GM21717 (cell line): Measurements from ENCODE around the gene ACAD11.
A peak's percentile ranks its signal among the peaks of the same experiment; 100 is the strongest.

ENCODE experiments used
- ATAC-seq: cut with Tn5 transposase; IDR thresholded peaks from one replicate; pipeline ENCODE4 v1.9.1; 2021; ENCODE audit warnings: mild to moderate bottlenecking, moderate library complexity; ENCODE audit not compliant: unreplicated experiment

ACAD11 gene, protein sequence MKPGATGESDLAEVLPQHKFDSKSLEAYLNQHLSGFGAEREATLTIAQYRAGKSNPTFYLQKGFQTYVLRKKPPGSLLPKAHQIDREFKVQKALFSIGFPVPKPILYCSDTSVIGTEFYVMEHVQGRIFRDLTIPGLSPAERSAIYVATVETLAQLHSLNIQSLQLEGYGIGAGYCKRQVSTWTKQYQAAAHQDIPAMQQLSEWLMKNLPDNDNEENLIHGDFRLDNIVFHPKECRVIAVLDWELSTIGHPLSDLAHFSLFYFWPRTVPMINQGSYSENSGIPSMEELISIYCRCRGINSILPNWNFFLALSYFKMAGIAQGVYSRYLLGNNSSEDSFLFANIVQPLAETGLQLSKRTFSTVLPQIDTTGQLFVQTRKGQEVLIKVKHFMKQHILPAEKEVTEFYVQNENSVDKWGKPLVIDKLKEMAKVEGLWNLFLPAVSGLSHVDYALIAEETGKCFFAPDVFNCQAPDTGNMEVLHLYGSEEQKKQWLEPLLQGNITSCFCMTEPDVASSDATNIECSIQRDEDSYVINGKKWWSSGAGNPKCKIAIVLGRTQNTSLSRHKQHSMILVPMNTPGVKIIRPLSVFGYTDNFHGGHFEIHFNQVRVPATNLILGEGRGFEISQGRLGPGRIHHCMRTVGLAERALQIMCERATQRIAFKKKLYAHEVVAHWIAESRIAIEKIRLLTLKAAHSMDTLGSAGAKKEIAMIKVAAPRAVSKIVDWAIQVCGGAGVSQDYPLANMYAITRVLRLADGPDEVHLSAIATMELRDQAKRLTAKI

DNA sequence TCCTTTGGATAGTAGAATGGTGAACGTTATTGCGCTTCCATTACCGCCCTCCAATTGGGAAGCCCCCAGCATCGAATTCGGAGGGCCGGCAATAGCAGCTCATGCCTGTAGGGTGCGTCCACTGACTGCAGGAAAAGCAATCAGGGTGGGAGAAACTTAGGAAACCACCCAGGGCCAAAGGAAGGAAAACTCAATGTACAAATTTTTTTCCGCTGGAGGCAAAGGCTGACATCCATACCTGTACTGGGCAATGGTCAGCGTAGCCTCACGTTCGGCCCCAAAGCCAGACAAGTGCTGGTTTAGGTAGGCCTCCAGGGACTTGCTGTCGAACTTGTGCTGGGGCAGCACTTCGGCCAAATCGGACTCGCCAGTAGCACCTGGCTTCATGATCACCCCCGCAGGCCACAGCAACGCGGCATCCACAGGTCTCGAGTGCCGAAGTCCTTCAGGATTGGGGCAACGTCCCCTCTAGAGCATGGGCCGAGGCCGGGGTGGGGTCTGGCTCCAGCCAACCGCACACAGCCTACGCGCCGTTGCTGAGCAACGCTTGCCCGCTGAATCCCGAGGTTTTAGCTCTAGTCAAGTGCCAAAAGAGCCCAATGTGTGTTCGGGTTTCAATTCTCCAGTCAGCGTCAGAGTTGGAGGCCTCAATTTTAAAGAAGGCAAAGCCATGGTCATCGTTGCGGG lies at the start of gene ACAD11:
Gene ACAD11, minus strand, starts transcription at position 445 of the 687 bp plus-strand sequence. Its CDS starts 58 bp downstream, at position 387.
- ATAC-seq = peak; percentile 57

DNA sequence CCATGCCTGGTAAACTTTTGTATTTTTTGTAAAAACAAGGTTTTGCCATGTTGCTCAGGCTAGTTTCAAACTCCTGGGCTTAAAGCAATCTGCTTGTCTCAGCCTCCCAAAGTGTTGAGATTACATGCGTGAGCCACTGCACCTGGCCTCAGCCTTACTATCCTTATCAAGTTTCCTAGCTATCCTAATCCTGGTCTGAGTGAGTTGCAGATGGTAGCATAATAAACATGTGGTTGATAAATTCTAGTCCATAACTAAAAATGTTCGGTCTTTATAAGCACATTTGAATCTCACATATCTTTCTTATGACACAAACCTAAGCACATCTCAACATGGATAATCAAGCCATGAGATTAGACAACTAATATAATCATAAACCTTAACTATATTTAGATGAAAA lies 44.1 kb upstream of the ACAD11 start:
- no peak for ATAC-seq

DNA sequence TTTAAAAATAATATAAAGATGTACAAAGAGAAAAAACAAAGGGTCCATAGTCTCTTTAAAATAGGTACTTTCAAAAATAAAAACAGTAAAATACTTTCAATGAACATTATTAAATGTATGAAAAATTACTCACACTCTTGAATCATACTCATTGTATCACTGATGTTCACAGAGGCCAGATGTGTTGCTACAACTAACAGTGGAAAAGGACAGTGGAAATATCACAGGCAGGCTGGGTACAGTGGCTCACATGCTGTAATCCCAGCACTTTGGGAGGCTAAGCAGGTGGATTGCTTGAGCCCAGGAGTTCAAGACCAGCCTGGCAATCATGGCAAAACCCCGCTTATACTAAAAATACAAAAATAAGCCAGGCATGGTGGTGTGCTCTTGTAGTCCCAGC lies 35.8 kb upstream of the ACAD11 start:
- no peak for ATAC-seq

DNA sequence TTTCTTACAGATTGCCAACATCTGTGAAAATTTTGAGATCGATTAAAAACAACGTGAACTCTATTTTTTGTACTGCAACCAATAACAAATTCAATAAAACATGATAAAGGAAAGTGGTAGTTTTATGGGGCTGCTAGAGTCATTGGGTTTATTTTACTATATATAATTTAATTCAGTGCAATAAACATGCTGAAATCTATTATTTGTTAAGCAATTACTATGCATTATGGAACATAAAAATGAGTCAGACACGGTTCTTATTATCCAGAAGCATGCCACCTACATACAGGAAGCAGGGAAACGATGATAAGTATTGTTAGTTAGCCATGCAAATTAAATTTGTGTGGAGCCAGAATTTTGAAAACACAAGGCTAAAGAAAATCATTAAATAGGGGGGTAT lies 35.4 kb upstream of the ACAD11 start:
- no peak for ATAC-seq

DNA sequence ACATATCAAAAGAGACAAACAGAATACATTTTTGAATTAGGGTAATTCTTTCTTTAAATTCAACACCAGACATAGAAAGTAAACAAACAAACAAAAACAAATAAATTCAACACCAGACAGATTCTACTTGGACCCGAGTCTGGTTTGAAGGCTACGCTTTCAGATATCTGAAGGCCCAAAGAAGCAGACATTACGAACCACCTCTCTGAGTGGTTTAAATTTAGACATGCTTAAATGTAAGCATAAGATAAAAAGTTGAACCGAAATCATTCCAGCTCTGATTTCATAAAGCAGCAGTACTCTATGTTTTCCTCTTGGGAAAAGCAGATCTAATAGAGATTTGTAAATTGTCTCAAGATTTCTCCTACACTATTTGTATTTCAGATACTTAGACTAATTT lies 30.4 kb upstream of the ACAD11 start:
- no peak for ATAC-seq

DNA sequence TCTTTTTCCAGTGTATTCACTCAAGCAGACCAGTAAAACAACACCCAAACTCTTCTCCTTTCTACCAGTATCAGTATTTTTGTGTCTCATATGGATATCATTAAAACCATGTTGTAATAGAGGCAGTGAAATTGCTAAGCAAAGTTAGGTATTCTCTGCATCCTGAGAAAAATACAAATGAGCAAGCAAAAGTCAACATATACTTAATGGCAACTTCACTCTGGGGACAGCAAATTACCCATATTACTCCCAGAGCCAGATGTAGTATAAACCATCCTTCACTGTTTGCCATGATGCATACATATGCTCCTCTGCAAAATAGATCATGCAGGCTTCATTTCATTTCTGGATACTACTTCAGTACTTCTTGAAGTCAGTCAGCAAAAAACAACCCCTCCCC lies 22.6 kb upstream of the ACAD11 start:
- ATAC-seq = no peak

DNA sequence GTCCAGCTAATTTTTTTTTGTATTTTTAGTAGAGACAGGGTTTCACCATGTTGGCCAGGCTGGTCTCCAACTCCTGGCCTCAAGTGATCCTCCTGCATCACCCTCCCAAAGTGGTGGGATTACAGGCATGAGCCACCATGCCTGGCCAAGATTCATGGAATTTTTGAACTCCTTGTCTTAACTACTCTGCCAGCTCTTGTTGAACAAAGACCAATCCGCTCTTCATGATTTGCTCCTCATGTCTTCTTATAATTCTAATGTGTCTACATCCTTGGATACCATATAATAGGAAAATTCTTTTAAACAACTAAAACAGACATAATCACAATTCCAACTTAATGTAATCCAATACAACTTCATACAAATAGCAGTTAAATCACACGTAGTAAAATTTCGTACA lies 21.8 kb upstream of the ACAD11 start:
- no peak for ATAC-seq

DNA sequence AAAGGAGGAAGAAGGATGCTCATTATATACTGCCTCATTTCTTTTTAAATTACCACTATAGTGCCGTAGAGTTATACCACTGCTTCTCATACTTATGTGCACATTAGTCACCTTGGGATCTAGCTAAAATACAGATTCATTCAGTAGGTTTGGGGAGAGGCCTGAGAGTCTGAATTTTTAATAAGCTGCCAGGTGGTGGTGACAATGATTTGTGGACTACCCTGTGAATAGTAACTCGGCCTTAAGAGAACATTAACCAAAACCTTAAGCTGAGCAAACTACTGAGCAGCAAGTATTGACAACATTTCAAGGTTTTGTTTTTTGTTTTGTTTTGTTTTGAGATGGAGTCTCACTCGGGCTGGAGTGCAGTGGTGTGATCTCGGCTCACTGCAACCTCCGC lies 20.3 kb upstream of the ACAD11 start:
- no peak for ATAC-seq

DNA sequence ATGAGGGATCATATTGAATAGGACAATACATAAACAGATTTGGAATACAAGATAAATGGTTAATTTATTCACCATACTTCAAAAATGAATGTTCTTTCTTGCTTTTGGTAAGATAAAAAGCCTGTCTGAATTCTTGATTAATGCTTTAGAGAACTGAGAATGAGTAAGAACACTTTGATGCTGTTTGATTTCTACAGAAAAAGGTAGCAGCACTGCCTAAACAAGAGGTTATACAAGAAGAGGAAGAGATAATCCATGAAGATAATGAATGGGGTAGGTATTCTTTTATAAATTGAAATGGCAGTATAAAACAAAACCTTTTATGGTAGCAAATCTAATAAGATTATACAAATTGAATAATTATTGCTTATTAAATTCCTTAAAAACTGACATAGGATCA lies 15.8 kb upstream of the ACAD11 start:
- no peak for ATAC-seq

DNA sequence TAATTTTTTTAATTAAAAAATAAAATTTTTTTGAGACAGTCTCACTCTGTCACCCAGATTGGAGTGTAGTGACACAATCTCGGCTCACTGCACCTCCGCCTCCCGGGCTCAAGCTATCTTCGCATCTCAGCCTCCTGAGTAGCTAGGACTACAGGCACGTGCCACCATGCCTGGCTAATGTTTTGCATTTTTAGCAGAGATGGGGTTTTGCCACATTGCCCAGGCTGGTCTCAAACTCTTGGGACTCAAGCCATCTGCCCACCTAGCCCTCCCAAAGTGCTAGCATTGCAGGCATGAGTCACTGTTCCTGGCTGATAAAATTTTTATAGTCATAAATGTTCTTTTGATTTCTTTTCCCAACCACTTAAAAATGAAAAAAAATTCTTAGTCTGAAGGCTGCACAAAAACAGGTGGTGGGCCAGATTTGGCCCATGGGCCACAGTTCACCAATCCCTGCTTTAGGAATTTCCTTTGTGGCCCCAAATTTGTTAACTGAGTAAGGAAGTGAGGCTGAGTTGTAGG lies 9.7 kb upstream of the ACAD11 start:
- no peak for ATAC-seq

DNA sequence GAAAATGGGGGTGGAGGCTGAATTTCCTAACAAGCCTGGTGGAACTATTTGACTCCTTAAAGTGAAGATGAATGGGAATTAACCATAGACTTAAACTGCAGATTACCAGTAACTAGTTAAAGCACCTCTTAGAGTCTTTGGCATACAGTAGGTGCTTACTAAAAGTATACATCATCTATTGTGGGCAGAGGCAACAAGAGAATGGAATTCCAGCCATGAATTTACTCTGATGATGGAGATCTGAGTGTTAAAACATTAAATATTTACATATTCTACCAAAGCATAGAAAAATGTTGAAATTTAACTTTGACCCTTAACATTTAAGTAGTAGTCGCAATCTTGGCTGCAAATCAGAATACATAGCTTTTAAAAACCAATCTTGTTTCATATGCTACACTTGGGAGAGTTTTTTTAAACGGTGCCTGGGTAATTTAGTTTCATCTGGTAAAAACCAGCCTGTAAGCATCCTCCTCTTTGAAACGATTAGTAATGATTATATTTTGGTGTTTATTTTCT lies 5.7 kb upstream of the ACAD11 start:
- no peak for ATAC-seq

DNA sequence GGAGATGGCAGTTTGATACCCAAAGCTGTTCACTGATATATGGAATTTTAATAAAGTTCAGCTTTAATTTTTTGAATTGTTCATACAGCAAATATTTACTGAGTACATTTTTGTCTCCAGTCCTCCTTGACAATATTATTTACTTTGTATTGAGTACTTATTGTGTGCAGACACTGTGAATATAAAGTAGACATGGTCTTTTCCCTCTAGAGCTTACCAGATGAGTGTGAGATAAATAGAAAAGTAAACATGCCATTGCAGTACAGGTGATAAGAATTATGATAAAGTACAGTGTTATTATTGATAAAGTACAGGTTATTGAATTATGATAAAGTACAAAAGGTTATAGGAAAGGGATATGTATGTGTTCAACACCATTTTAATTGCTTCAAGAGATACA lies 2.6 kb upstream of the ACAD11 start:
- ATAC-seq = no peak

DNA sequence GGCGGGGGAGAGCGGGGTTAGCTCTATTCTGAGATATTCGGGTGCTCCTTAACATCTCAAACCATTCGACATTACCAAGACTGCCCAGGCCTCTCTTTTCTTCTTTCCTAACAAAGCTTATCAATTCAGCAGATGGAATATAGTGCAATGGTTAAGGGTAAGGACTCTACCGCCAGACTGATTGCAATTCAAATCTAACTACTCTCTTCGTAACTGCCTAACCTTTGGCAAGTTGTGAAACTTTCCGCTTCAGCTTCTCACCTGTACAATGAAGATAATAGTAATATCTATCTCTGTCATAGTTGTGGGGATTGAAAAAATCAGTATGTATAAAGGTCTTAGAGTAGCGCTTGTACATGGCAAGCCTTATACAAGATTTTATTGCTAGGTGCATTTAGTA lies 1.5 kb upstream of the ACAD11 start:
- ATAC-seq = no peak

DNA sequence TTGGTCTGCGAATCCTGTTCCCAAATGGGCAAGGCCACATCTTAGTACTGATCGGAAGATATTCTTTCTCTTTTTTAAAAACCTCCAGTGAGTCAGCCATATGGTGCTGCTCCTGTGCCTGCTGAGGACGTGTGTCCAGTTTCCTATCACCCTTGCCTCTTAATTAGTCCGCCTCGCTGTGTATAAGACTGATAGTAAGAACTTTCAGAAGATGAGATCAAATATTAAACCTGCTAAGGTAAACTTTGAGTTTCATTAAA lies 1.1 kb upstream of the ACAD11 start:
- ATAC-seq = no peak

DNA sequence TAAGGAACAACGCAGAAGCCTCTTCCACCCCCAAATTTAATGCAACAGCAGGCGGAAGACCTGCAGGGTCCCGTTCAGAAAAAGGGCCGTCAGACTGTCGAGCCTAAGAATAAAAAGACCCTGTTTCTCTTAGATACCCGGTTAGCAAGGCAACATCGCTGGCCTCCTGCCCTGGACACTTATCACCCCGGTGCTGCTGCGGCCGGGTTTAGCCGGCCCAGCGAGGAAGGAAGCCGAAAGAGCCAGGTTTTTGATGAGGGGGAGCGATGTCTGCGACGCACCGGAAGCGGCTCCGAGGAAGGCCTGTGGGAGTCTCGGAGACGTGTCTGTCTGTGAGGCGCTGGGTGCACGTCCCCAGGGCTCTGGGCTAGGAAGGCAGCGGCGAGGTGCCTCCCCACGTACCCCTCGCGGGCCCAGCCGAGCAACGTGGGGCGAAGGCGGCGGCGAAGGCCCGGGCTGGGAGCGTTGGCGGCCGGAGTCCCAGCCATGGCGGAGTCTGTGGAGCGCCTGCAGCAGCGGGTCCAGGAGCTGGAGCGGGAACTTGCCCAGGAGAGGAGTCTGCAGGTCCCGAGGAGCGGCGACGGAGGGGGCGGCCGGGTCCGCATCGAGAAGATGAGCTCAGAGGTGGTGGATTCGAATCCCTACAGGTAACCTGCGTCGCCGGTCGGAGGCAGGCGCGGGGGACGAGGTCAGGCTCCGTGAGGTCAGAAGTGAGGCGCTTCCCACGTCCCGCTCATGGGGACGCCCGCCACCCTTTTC lies 622 bp upstream of the ACAD11 start, which contains the start of gene UBA5:
Gene UBA5, plus strand, starts transcription at position 278 of the 759 bp plus-strand sequence. Its CDS starts 209 bp downstream, at position 487.
- ATAC-seq = peak; percentile 77

DNA sequence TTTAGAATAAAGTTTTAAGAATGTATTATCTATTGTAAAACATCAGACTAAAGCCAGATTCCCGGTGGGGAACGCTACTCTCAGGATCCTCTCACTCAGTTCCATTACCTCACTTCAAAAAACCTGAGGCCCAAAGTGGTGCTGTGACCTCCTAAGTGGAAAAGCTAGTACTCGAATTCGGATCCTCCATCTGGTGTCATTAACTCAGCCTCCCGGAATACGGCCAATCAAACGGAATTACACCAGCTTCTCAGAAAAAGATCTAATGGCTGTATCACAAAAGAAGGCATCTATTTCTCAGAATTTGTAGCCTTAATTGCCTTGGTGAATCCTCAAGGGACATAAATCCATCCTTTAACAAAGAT lies 627 bp downstream of the ACAD11 start:
- ATAC-seq = no peak

DNA sequence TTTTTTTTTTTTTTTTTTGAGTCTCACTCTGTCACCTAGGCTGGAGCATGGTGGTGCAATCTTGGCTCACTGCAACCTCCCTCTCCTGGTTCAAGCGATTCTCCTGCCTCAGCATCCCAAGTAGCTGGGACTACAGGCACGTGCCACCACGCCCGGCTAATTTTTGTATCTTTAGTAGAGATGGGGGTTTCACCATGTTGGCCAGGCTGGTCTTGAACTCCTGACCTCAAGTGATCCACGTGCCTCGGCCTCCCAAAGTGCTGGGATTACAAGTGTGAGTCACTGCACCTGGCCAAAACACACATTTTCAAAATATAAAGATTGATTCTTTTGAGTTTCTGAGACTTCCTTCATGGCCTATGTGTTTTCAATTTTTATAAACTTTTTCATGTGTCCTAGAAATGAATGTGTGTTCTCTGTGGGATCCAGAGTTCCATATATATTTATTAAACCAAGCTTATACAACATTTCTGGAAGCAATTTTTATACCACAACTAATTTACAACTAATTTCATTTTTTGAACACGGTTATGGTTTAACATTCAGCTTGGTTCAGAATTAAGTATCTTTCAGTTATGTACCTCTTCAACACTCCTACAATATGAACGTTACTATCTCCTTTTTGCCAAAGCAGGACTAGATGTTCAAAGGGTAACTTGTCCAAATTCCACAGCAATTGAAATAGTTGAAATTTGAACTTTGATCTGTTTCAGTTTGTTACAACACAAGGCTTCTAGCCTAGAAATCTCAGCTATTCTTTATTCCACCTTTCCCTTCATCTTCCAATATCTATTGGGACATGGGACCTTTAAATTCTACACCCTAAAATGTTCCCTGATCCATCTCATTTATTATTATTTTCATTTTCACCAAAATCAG lies 1.5 kb downstream of the ACAD11 start:
- no peak for ATAC-seq

DNA sequence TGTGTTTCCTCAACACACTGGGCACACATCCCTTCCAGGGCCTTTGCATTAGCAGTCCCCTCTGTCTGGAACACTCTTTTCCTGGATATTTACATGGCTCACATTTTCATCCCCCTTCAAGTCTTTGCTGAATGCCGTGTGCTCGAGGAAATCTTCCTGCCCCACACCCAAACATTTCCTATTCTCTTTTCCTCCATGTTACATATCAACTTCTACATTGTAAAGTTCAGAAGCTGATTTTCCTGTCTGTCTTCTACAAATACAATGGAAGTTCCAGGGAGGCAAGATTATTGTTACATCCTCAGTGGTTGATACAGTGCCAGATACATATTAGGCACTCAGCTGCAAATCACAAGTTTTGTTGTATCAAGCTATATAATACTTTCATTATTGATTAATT lies 4.1 kb downstream of the ACAD11 start:
- no peak for ATAC-seq

DNA sequence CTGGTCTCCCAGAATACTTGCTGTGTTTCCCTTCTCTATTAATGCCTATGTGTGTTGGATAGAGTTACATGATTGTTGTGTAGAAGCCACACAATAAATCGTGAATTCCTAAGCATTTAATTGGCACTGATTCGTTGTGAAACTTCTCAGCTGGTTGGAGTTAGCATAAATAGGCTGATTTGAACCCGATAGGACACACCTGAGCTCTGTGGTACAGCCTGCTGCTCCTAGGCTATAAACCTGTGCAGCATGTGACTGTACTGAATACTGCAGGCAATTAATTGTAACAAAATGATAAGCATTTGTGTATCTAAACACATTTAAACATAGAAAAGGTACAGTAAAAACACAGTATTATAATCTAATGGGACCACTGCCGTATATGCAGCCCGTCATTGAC lies 4.9 kb downstream of the ACAD11 start:
- ATAC-seq = no peak

DNA sequence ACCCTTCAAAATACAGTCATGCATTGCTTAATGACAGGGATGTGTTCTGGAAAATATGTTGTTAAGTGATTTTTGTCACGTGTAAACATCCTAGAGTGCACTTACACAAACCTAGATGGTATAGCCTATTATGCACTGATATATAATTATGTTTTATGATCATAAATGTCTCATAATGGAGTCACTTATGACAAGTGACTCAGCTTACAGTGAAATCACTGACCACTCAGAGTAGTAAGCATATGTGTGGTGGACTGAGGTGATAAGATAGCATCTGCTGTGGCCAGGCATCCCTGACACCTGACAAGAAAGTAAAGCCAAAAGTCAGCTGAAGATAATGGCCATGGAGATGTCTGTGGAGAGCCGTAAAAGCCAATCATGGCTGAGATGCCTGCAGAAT lies 5.4 kb downstream of the ACAD11 start:
- ATAC-seq = no peak
